Measurements from ENCODE around the gene CD68. TPM values are rescaled to one million over a fixed set of nuclear protein-coding genes. Genes with fewer than 3 reads are reported as not detected.
A peak's percentile ranks its signal among the peaks of the same experiment; 100 is the strongest.

The CD68 gene
- polyA plus RNA-seq, 4 donors, result 60.2 to 708 (median 171) TPM

DNA sequence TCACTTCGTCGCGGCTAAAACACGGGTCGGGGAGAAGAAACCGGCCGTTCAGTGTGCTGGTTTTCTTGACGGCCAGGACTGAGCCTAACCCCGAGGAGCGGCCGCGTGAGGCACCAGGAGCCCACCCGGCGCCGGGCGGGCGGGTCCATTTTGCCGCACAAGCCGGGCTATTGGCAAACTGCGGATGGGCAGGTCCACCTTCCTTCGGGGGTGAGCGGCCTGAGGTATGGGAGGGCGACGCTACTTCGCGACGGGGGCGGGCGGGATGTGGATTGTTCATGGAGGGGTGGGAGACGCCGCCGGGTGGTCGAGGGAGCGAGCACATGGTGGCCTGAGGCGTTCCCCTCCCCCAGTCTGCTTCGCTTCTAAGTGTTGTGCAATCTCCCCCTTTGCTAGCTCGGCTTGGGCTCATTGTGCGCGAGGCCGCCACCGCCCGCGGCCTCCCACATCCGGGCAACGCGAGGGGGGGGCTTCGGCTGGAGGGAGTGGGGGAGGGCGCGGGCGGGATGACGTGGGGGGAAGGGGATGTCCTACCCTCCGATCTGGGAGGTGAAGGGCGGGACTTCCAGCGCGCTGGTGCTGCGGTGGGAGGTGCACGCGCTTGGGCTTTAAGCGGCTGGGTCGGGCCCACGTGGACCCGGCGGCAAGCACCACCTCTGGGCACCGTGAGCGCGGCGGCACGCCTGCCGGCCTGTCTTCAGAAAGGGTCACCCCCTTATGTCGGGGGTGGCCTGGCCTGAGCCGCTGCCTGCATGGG, 5.9 kb upstream of the CD68 start:
- DNase-seq, result peak; percentile 83 to 93
- Histone ChIP-seq H3K36me3 (ENCODE audit: control insufficient read depth in 3 of 3, insufficient read depth in 2 of 3, low read depth in 1 of 3, low read length in 3 of 3) (peaks cover 14 to 82% (median 22%) of the 10 kb centered on the region in 3 donors), H3K4me1 (ENCODE audit: control insufficient read depth in 3 of 3, insufficient read depth in 2 of 3, low read depth in 1 of 3, low read length in 2 of 3) (peaks cover 0 to 36% (median 7%) of the 10 kb centered on the region in 3 donors), H3K27ac (ENCODE audit: low read depth in 1 of 3, low read length in 2 of 3) (peak overlapping the region; percentile 80 to 99 (median 99)), H3K9me3 (ENCODE audit: control insufficient read depth in 2 of 2, insufficient read depth in 1 of 2, low read depth in 1 of 2, low read length in 1 of 2) (no peaks in the 10 kb centered on the region), H3K27me3 (ENCODE audit: control insufficient read depth in 3 of 3, insufficient read depth in 3 of 3, low read length in 3 of 3) (no peaks in the 10 kb centered on the region), H3K4me3 (ENCODE audit: low read depth in 1 of 3, low read length in 3 of 3) (peak overlapping the region; percentile 93 to 100 (median 99))
- FAIRE-seq, result no peak
- WGBS, 3 donors, result 0 to 1% (median 0%) methylated on average over 37 to 71 of the region's 71 CpGs

DNA sequence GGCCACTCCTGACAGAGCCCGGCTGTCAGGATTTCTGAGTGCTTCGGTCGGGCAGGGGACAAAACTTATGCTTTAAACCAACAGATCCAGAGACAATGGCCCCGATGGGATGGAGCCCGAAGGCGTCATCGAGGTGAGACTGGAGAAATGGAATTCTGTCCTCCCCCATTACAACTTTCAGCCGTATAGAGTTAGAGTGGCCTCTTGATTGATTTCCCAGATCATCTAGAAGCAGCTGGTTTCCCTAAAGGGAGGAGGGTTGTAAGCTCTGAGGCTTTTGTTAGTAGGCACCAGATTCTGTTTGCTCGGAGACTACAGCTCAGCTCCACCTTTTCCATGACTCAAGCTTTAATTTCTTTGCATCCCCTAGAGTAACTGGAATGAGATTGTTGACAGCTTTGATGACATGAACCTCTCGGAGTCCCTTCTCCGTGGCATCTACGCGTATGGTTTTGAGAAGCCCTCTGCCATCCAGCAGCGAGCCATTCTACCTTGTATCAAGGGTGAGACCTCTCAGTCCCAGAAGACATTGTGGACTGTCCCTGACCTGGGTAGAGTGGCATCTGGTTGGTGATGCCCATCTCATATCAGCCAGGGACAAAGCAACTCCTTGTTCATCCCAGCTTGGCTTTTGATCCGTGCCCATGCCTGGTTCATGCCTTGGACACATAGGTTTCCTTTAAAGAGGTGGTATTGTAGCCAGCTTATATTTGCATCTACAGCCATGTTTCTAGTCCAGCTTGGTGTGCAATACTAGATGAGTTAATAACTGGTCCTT, 5.1 kb upstream of the CD68 start:
- peaks cover 14 to 84% (median 22%) of the 10 kb centered on the region in 3 donors for H3K36me3 ChIP-seq (ENCODE audit: control insufficient read depth in 3 of 3, insufficient read depth in 2 of 3, low read depth in 1 of 3, low read length in 3 of 3)
- H3K27me3 ChIP-seq (ENCODE audit: control insufficient read depth in 3 of 3, insufficient read depth in 3 of 3, low read length in 3 of 3), result no peaks in the 10 kb centered on the region
- FAIRE-seq (no peak), DNase-seq (no peak)
- peak overlapping the region in 2 of 3 donors; percentile 62 to 99 for H3K27ac ChIP-seq (ENCODE audit: low read depth in 1 of 3, low read length in 2 of 3)
- WGBS, 3 donors, result 13 to 17% (median 15%) methylated on average over 14 to 15 of the region's 15 CpGs
- H3K9me3 ChIP-seq (ENCODE audit: control insufficient read depth in 2 of 2, insufficient read depth in 1 of 2, low read depth in 1 of 2, low read length in 1 of 2), result no peaks in the 10 kb centered on the region
- peak overlapping the region; percentile 93 to 100 (median 99) for H3K4me3 ChIP-seq (ENCODE audit: low read depth in 1 of 3, low read length in 3 of 3)
- H3K4me1 ChIP-seq (ENCODE audit: control insufficient read depth in 3 of 3, insufficient read depth in 2 of 3, low read depth in 1 of 3, low read length in 2 of 3), result peaks cover 3 to 44% (median 9%) of the 10 kb centered on the region in 3 donors

- FAIRE-seq (no peak), DNase-seq (no peak)
- H3K4me3 ChIP-seq (ENCODE audit: low read depth in 1 of 3, low read length in 3 of 3), result peak overlapping the region in 1 of 3 donors; percentile 100
- no peaks in the 10 kb centered on the region for H3K9me3 ChIP-seq (ENCODE audit: control insufficient read depth in 2 of 2, insufficient read depth in 1 of 2, low read depth in 1 of 2, low read length in 1 of 2)
- H3K36me3 ChIP-seq (ENCODE audit: control insufficient read depth in 3 of 3, insufficient read depth in 2 of 3, low read depth in 1 of 3, low read length in 3 of 3), result peaks cover 14 to 87% (median 22%) of the 10 kb centered on the region in 3 donors
- WGBS, 3 donors, result 35 to 88% (median 47%) methylated on average over 1 of the region's 1 CpG
- peak overlapping the region in 2 of 3 donors; percentile 22 to 99 for H3K27ac ChIP-seq (ENCODE audit: low read depth in 1 of 3, low read length in 2 of 3)
- peaks cover 3 to 54% (median 9%) of the 10 kb centered on the region in 3 donors for H3K4me1 ChIP-seq (ENCODE audit: control insufficient read depth in 3 of 3, insufficient read depth in 2 of 3, low read depth in 1 of 3, low read length in 2 of 3)
- no peaks in the 10 kb centered on the region for H3K27me3 ChIP-seq (ENCODE audit: control insufficient read depth in 3 of 3, insufficient read depth in 3 of 3, low read length in 3 of 3)
These were observed 4.0 kb upstream of the CD68 start for GRCh38 chr17:7575481-7575883.

DNA sequence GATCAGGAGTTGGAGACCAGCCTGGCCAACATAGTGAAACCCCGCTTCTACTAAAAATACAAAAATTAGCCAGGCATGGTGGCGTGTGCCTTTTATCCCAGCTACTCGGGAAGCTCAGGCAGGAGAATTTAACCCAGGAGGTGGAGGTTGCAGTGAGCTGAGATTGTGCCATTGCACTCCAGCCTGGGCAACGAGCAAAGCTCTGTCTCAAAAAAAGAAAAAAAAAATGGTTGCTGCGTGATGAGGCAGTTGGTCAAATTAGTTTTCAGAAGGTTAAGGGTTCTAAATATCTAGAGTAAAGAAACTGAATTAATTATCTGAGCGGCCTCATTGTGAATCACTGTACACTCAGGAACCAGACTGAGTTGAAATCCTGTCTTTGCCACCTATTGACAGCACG, 3.5 kb upstream of the CD68 start:
- WGBS, 3 donors, result 56 to 63% (median 62%) methylated on average over 7 of the region's 7 CpGs
- H3K9me3 ChIP-seq (ENCODE audit: control insufficient read depth in 2 of 2, insufficient read depth in 1 of 2, low read depth in 1 of 2, low read length in 1 of 2), result no peaks in the 10 kb centered on the region
- H3K4me3 ChIP-seq (ENCODE audit: low read depth in 1 of 3, low read length in 3 of 3), result no peak overlapping the region
- FAIRE-seq (no peak), DNase-seq (no peak)
- peaks cover 3 to 58% (median 9%) of the 10 kb centered on the region in 3 donors for H3K4me1 ChIP-seq (ENCODE audit: control insufficient read depth in 3 of 3, insufficient read depth in 2 of 3, low read depth in 1 of 3, low read length in 2 of 3)
- H3K36me3 ChIP-seq (ENCODE audit: control insufficient read depth in 3 of 3, insufficient read depth in 2 of 3, low read depth in 1 of 3, low read length in 3 of 3), result peaks cover 14 to 87% (median 19%) of the 10 kb centered on the region in 3 donors
- peak overlapping the region in 2 of 3 donors; percentile 22 to 99 for H3K27ac ChIP-seq (ENCODE audit: low read depth in 1 of 3, low read length in 2 of 3)
- H3K27me3 ChIP-seq (ENCODE audit: control insufficient read depth in 3 of 3, insufficient read depth in 3 of 3, low read length in 3 of 3), result no peaks in the 10 kb centered on the region

DNA sequence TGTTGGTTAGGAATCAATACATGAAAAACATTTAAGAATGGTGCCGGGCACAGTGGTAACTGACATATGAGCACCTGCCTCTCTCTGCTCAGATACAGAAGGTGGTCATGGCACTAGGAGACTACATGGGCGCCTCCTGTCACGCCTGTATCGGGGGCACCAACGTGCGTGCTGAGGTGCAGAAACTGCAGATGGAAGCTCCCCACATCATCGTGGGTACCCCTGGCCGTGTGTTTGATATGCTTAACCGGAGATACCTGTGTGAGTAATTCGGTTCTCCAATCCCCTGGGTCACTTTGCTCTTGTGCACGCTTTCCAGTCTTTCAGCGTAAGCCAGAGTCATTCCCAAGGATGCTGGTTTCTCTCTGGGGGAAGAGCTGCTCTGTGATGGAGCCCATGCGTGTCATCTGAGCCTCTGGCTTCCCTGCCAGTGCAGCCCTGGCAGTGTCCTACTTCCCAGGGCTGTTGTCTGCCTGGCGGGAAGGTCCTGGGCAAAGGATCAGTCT, 3.0 kb upstream of the CD68 start:
- Histone ChIP-seq H3K36me3 (ENCODE audit: control insufficient read depth in 3 of 3, insufficient read depth in 2 of 3, low read depth in 1 of 3, low read length in 3 of 3) (peaks cover 14 to 87% (median 19%) of the 10 kb centered on the region in 3 donors), H3K9me3 (ENCODE audit: control insufficient read depth in 2 of 2, insufficient read depth in 1 of 2, low read depth in 1 of 2, low read length in 1 of 2) (no peaks in the 10 kb centered on the region), H3K4me1 (ENCODE audit: control insufficient read depth in 3 of 3, insufficient read depth in 2 of 3, low read depth in 1 of 3, low read length in 2 of 3) (peaks cover 3 to 62% (median 9%) of the 10 kb centered on the region in 3 donors), H3K27ac (ENCODE audit: low read depth in 1 of 3, low read length in 2 of 3) (peak overlapping the region in 2 of 3 donors; percentile 42 to 97), H3K27me3 (ENCODE audit: control insufficient read depth in 3 of 3, insufficient read depth in 3 of 3, low read length in 3 of 3) (no peaks in the 10 kb centered on the region), H3K4me3 (ENCODE audit: low read depth in 1 of 3, low read length in 3 of 3) (no peak overlapping the region)
- 72 to 76% (median 76%) methylated on average over 14 of the region's 14 CpGs for WGBS, 3 donors
- FAIRE-seq, result no peak
- no peak for DNase-seq

- Histone ChIP-seq H3K27ac (ENCODE audit: low read depth in 1 of 3, low read length in 2 of 3) (peak overlapping the region; percentile 19 to 97 (median 38)), H3K36me3 (ENCODE audit: control insufficient read depth in 3 of 3, insufficient read depth in 2 of 3, low read depth in 1 of 3, low read length in 3 of 3) (peaks cover 14 to 93% (median 19%) of the 10 kb centered on the region in 3 donors), H3K27me3 (ENCODE audit: control insufficient read depth in 3 of 3, insufficient read depth in 3 of 3, low read length in 3 of 3) (no peaks in the 10 kb centered on the region), H3K9me3 (ENCODE audit: control insufficient read depth in 2 of 2, insufficient read depth in 1 of 2, low read depth in 1 of 2, low read length in 1 of 2) (no peaks in the 10 kb centered on the region), H3K4me1 (ENCODE audit: control insufficient read depth in 3 of 3, insufficient read depth in 2 of 3, low read depth in 1 of 3, low read length in 2 of 3) (peaks cover 3 to 65% (median 9%) of the 10 kb centered on the region in 3 donors), H3K4me3 (ENCODE audit: low read depth in 1 of 3, low read length in 3 of 3) (no peak overlapping the region)
- WGBS, 3 donors, result 71 to 73% (median 71%) methylated on average over 17 of the region's 17 CpGs
- FAIRE-seq, result no peak
- no peak for DNase-seq
These were observed 1.9 kb upstream of the CD68 start for GRCh38 chr17:7577327-7578199.

DNA sequence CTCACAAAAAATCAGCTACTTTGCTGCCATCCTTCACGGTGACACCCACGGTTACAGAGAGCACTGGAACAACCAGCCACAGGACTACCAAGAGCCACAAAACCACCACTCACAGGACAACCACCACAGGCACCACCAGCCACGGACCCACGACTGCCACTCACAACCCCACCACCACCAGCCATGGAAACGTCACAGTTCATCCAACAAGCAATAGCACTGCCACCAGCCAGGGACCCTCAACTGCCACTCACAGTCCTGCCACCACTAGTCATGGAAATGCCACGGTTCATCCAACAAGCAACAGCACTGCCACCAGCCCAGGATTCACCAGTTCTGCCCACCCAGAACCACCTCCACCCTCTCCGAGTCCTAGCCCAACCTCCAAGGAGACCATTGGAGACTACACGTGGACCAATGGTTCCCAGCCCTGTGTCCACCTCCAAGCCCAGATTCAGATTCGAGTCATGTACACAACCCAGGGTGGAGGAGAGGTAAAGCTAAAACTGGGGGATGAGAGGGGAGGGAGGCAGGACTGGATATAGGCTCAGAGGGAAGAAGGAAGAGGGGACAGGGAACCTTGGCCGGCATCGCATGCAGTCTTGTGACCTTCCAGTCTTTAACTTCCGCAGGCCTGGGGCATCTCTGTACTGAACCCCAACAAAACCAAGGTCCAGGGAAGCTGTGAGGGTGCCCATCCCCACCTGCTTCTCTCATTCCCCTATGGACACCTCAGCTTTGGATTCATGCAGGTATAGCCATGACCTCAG, 581 bp downstream of the CD68 start:
- H3K27me3 ChIP-seq (ENCODE audit: control insufficient read depth in 3 of 3, insufficient read depth in 3 of 3, low read length in 3 of 3), result no peaks in the 10 kb centered on the region
- no peak for FAIRE-seq
- peak overlapping the region; percentile 95 to 97 (median 97) for H3K27ac ChIP-seq (ENCODE audit: low read depth in 1 of 3, low read length in 2 of 3)
- H3K4me3 ChIP-seq (ENCODE audit: low read depth in 1 of 3, low read length in 3 of 3), result peak overlapping the region in 2 of 3 donors; percentile 67 to 69
- peak; percentile 27 to 49 for DNase-seq
- H3K9me3 ChIP-seq (ENCODE audit: control insufficient read depth in 2 of 2, insufficient read depth in 1 of 2, low read depth in 1 of 2, low read length in 1 of 2), result peaks cover 0 to 6% of the 10 kb centered on the region in 2 donors
- 28 to 54% (median 35%) methylated on average over 12 of the region's 12 CpGs for WGBS, 3 donors
- H3K36me3 ChIP-seq (ENCODE audit: control insufficient read depth in 3 of 3, insufficient read depth in 2 of 3, low read depth in 1 of 3, low read length in 3 of 3), result peaks cover 10 to 78% (median 19%) of the 10 kb centered on the region in 3 donors
- H3K4me1 ChIP-seq (ENCODE audit: control insufficient read depth in 3 of 3, insufficient read depth in 2 of 3, low read depth in 1 of 3, low read length in 2 of 3), result peaks cover 3 to 66% (median 18%) of the 10 kb centered on the region in 3 donors

Measured in small intestine (tissue), 7 donors.